Measurements from ENCODE around the gene OLIG2. TPM values are rescaled to one million over a fixed set of nuclear protein-coding genes. Genes with fewer than 3 reads are reported as not detected.

Gene OLIG2
- total and polyA plus RNA-seq, 2 donors (not counting 3 experiments of a cell fraction or from before 2014, with no cell fraction given): not detected

- Histone ChIP-seq H4K20me1 (replicated peaks; ENCODE audit: control insufficient read depth, extremely low read depth, insufficient read depth, low read length) (no peaks in the 10 kb centered on the region), H3K27me3 (ENCODE audit: control insufficient read depth in 2 of 2, insufficient read depth in 2 of 2, low read length in 2 of 2) (peaks cover 93 to 100% of the 10 kb centered on the region in 2 experiments), H3K27ac (ENCODE audit: insufficient read depth, low read depth, low read length) (no peak overlapping the region), H3K9me1 (replicated peaks; ENCODE audit: control insufficient read depth, extremely low read depth, insufficient read depth, low read length) (no peaks in the 10 kb centered on the region), H3K4me3 (replicated peaks in 1 of 3; ENCODE audit: insufficient read depth in 1 of 3, low read depth in 1 of 3, low read length in 3 of 3) (no peak overlapping the region), H3K9ac (replicated peaks; ENCODE audit: extremely low read depth, insufficient read depth, low read length) (no peak overlapping the region), H3K4me1 (ENCODE audit: control insufficient read depth, extremely low read depth, insufficient read depth, low read length) (peaks cover 3% of the 10 kb centered on the region), H2AFZ (ENCODE audit: low read depth, low read length) (no peak overlapping the region), H3K9me3 (replicated peaks; ENCODE audit: control insufficient read depth, insufficient read depth, low read length) (no peaks in the 10 kb centered on the region), H3K79me2 (ENCODE audit: control insufficient read depth, insufficient read depth, low read length) (no peaks in the 10 kb centered on the region), H3K36me3 (ENCODE audit: control insufficient read depth in 2 of 2, extremely low read depth in 1 of 2, insufficient read depth in 2 of 2, low read length in 2 of 2) (no peaks in the 10 kb centered on the region), H3K4me2 (ENCODE audit: insufficient read depth, low read length) (no peak overlapping the region)
- FAIRE-seq: no peak
- BruUV-seq (replicated peaks): no TSS peak
- ChIA-PET CTCF (interaction anchor here (0.9 to 1.7 kb wide), 3 partner anchors 9 to 333 kb away, joined by 3 to 5 read pairs (median 3); no protein-coding TSS in a partner anchor), POLR2A (no interaction called here)
- TF ChIP-seq EZH2 (IDR thresholded peaks at IDR 0.05; ENCODE audit: borderline replicate concordance, low read depth, low read length, severe bottlenecking): peak; percentile 88
- TF ChIP-seq POLR2AphosphoS5 (IDR thresholded peaks at IDR 0.05; ENCODE audit: insufficient read depth, low read depth, low read length): no peak
- TF ChIP-seq CTCF (IDR thresholded peaks at IDR 0.05; ENCODE audit: extremely low read depth in 1 of 2, insufficient read depth in 1 of 2, low read depth in 1 of 2, low read length in 2 of 2): no peak
- no peak for DNase-seq (ENCODE audit: low read depth, low spot score)
- dilution Hi-C loops (cut with MboI; ENCODE audit: extremely low pct_ligation_motif_present, low sequenced_read_pairs): no loop called here
- intact Hi-C loops (cut with micrococcal nuclease): loop anchor here (10.0 kb wide), 1 partner anchor 47 kb away; the partner anchor contains the start of gene OLIG1
These were observed 1.9 kb downstream of the OLIG2 start for GRCh38 chr21:33027401-33028286.

All from endothelial cell of umbilical vein (primary cell).